GM23338 (cell line): ENCODE results near the gene SLC6A12. TPM values are rescaled to one million over a fixed set of nuclear protein-coding genes. Genes with fewer than 3 reads are reported as not detected.

Source experiments
- ATAC-seq: fragments of 200-7000 bp; cut with Tn5 transposase; 3 replicates; pipeline ENCODE4 v1.9.1; 2020
- DNase-seq: peaks from one replicate; pipeline ENCODE4 v3.0.0-alpha.2; 2015; ENCODE audit warnings: low spot score
- H2AFZ ChIP-seq: fragments of 200-600 bp; sonication (generic); 2 replicates; pipeline ENCODE4 v1.8.0; 2016; ENCODE audit warnings: antibody characterized with exemption, mild to moderate bottlenecking, moderate library complexity
- H3F3A ChIP-seq: fragments of 200-600 bp; sonication (generic); replicated peaks from 2 replicates; pipeline ENCODE4 v1.8.0; 2017; ENCODE audit warnings: antibody characterized with exemption, mixed run types, low read depth
- H3K27ac ChIP-seq: fragments of 200-600 bp; sonication (generic); 2 replicates; pipeline ENCODE4 v1.6.1; 2016; ENCODE audit warnings: low read depth
- H3K27me3 ChIP-seq: fragments of 200-600 bp; sonication (generic); 2 replicates; pipeline ENCODE4 v1.8.0; 2016; ENCODE audit warnings: mild to moderate bottlenecking, mixed run types, moderate library complexity; ENCODE audit not compliant: insufficient read depth
- H3K36me3 ChIP-seq: fragments of 200-600 bp; sonication (generic); 2 replicates; pipeline ENCODE4 v1.8.0; 2016; ENCODE audit warnings: mild to moderate bottlenecking; ENCODE audit not compliant: insufficient read depth
- H3K4me1 ChIP-seq: fragments of 200-600 bp; sonication (generic); 2 replicates; pipeline ENCODE4 v1.8.0; 2016; ENCODE audit warnings: mild to moderate bottlenecking, moderate library complexity; ENCODE audit not compliant: insufficient read depth
- H3K4me2 ChIP-seq: fragments of 200-600 bp; sonication (generic); 2 replicates; pipeline ENCODE4 v1.7.1; 2017; ENCODE audit warnings: mixed run types
- H3K4me3 ChIP-seq: fragments of 200-600 bp; sonication (generic); 2 replicates; pipeline ENCODE4 v1.6.1; 2016; ENCODE audit warnings: mixed run types
- H3K79me2 ChIP-seq: fragments of 200-600 bp; sonication (generic); replicated peaks from 2 replicates; pipeline ENCODE4 v1.8.0; 2017; ENCODE audit warnings: mild to moderate bottlenecking; ENCODE audit not compliant: insufficient read depth
- H3K9me2 ChIP-seq: fragments of 200-600 bp; sonication (generic); 2 replicates; pipeline ENCODE4 v1.8.0; 2017; ENCODE audit not compliant: insufficient read depth
- H4K20me1 ChIP-seq: fragments of 200-600 bp; sonication (generic); replicated peaks from 2 replicates; pipeline ENCODE4 v1.8.0; 2017; ENCODE audit warnings: mild to moderate bottlenecking; ENCODE audit not compliant: insufficient read depth
- H3K27ac Mint-ChIP-seq: 2 replicates; pipeline ENCODE4 v1.8.0; 2020; ENCODE audit warnings: inconsistent platforms, mild to moderate bottlenecking, moderate library complexity, mixed read lengths
- H3K27me3 Mint-ChIP-seq: 3 replicates; pipeline ENCODE4 v1.8.0; 2022; ENCODE audit warnings: low read depth, mild to moderate bottlenecking, moderate library complexity, mixed read lengths, inconsistent platforms; ENCODE audit not compliant: insufficient read depth, poor library complexity
- H3K36me3 Mint-ChIP-seq: 3 replicates; pipeline ENCODE4 v1.8.0; 2021; ENCODE audit warnings: low read depth, mild to moderate bottlenecking, inconsistent platforms, moderate library complexity, mixed read lengths
- H3K4me1 Mint-ChIP-seq: 3 replicates; pipeline ENCODE4 v1.8.0; 2020; ENCODE audit warnings: mild to moderate bottlenecking, inconsistent platforms, mixed read lengths
- H3K4me3 Mint-ChIP-seq: 3 replicates; pipeline ENCODE4 v1.8.0; 2021; ENCODE audit warnings: moderate library complexity, mild to moderate bottlenecking, inconsistent platforms, mixed read lengths
- H3K9me3 Mint-ChIP-seq: 3 replicates; pipeline ENCODE4 v1.8.0; 2020; ENCODE audit warnings: moderate library complexity, mild to moderate bottlenecking, inconsistent platforms, mixed read lengths
- CREB1 ChIP-seq: fragments of 250-450 bp; sonication (Bioruptor Pico); IDR thresholded peaks from 2 replicates; pipeline ENCODE4 v1.5.0; 2020; ENCODE audit warnings: low read depth, mild to moderate bottlenecking, moderate library complexity
- CTCF ChIP-seq, 2 experiments: fragments of 200-600 bp in 1 of 2; sonication (generic) in 1 of 2; conservative IDR thresholded peaks; 2 replicates each; pipeline versions ENCODE4 v1.5.1 to v1.6.1; 2016 to 2017; ENCODE audit warnings: antibody characterized with exemption in 2 of 2, low read depth in 2 of 2, mild to moderate bottlenecking in 2 of 2, moderate library complexity in 1 of 2
- EZH2 ChIP-seq: fragments of 200-600 bp; sonication (generic); IDR thresholded peaks from one replicate; pipeline ENCODE4 v1.8.0; 2017; ENCODE audit warnings: antibody characterized with exemption, mild to moderate bottlenecking, low read depth; ENCODE audit not compliant: unreplicated experiment
- EZH2phosphoT487 ChIP-seq: fragments of 200-600 bp; sonication (generic); IDR thresholded peaks from one replicate; pipeline ENCODE4 v1.8.1; 2018; ENCODE audit warnings: antibody characterized with exemption; ENCODE audit not compliant: unreplicated experiment
- JUNB ChIP-seq: IDR thresholded peaks from one replicate; pipeline ENCODE4 v1.6.1; 2016; ENCODE audit warnings: antibody characterized with exemption; ENCODE audit not compliant: unreplicated experiment
- NANOG ChIP-seq: IDR thresholded peaks from 2 replicates; pipeline ENCODE4 v1.6.1; 2016; ENCODE audit warnings: antibody characterized with exemption, borderline replicate concordance
- POLR2AphosphoS5 ChIP-seq: IDR thresholded peaks from 2 replicates; pipeline ENCODE4 v1.6.1; 2016; ENCODE audit warnings: antibody characterized with exemption, low read depth
- STAT1 ChIP-seq: IDR thresholded peaks from one replicate; pipeline ENCODE4 v1.6.1; 2016; ENCODE audit warnings: antibody characterized with exemption; ENCODE audit not compliant: unreplicated experiment
- ZNF114 ChIP-seq: fragments of 250-450 bp; sonication (Bioruptor Pico); IDR thresholded peaks from 2 replicates; pipeline ENCODE4 v1.5.0; 2020; ENCODE audit warnings: mild to moderate bottlenecking, moderate library complexity
- ZNF331 ChIP-seq: fragments of 250-450 bp; sonication (Bioruptor Pico); IDR thresholded peaks from 2 replicates; pipeline ENCODE4 v1.5.0; 2020; ENCODE audit warnings: low read depth, mild to moderate bottlenecking, moderate library complexity
- polyA plus RNA-seq: library from polyadenylated mRNA; unstranded; fragments of >200 nt; fragmentation: Nextera tagmentation; extraction: Ambion mirVana; gene quantifications from 2 replicates; pipeline ENCODE4 v1.2.1, GENCODE V29; 2016
- total RNA-seq: library from RNA; depleted of rRNA; stranded (reverse); fragments of >200 nt; shearing (Covaris generic); gene quantifications from 2 replicates; pipeline ENCODE4 v1.2.3, GENCODE V29; 2014
- TF ChIP-seq, protein P1 (sequence below): IDR thresholded peaks from 2 replicates; pipeline ENCODE4 v1.6.1; 2016; ENCODE audit warnings: antibody characterized with exemption

Gene SLC6A12
- total and polyA plus RNA-seq, 2 experiments from 2014 or later, result 0.56 TPM; not detected in 1

DNA sequence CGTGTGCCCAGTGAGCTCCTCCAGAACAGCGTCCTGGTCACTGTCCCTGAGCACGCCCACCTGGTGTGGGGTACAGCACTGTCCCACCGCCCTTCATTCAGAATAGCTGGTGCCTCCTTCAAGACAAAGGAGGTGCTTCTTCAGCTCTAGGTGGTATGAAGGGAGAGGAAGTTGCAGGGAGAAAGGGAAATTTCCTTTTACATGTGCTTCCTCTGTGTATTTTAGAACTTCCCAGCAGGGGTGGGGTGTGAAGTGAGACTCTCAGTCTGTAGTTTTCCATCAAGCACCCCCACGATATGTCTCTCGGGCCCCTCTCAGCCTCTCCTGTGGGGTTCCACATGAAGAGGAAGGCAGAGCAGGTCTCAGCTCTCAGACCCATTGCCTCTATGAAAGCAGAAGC lies 1.2 kb upstream of the SLC6A12 start (continued):
- TF ChIP-seq CTCF (conservative IDR thresholded peaks at IDR 0.05; ENCODE audit: low read depth in 2 of 2) (no peak), EZH2phosphoT487 (no peak)

DNA sequence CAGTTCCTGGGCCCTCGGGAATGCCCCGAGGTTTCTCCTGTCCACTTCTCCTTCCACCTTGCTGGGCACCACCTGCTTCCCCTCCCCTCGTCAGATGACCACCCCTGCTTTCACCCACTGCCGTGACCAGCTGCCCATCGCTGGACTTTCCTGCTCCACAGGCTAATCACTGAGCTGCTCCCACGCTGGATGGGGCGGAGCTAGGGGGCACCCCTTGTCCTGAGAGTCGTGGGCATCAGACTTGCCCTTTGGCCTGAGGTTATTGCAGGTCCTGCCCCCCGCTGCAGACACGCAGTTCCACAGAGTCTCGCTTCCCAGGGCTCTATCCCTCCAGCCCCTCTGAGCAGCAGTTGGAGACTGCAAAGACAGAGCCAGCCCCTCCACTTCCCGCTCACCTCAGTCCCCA lies 427 bp downstream of the SLC6A12 start:
- H3K27me3 ChIP-seq, result peaks cover 12% of the 10 kb centered on the region
- H3F3A ChIP-seq, result no peaks in the 10 kb centered on the region
- peaks cover 15% of the 10 kb centered on the region for H3K27me3 Mint-ChIP-seq
- ATAC-seq (peak; percentile 35; the same call in 2 of the 3 replicates), DNase-seq (no peak)
- H3K27ac ChIP-seq, result no peak overlapping the region
- no peaks in the 10 kb centered on the region for H3K79me2 ChIP-seq
- H3K4me1 ChIP-seq, result peaks cover 6% of the 10 kb centered on the region; the same call in 1 of the 2 replicates
- H3K4me2 ChIP-seq, result 0 out of 2 replicates have a peak overlapping the region, but pooled peaks have one; percentile 26
- no peaks in the 10 kb centered on the region; the same call in 2 of the 3 replicates for H3K36me3 Mint-ChIP-seq
- H3K4me3 Mint-ChIP-seq, result no peak overlapping the region
- no peaks in the 10 kb centered on the region for H4K20me1 ChIP-seq
- no peak for TF ChIP-seq POLR2AphosphoS5
- TF ChIP-seq CTCF (conservative IDR thresholded peaks at IDR 0.05; ENCODE audit: low read depth in 2 of 2), result no peak
- TF ChIP-seq JUNB, result no peak
- TF ChIP-seq, protein P1, sequence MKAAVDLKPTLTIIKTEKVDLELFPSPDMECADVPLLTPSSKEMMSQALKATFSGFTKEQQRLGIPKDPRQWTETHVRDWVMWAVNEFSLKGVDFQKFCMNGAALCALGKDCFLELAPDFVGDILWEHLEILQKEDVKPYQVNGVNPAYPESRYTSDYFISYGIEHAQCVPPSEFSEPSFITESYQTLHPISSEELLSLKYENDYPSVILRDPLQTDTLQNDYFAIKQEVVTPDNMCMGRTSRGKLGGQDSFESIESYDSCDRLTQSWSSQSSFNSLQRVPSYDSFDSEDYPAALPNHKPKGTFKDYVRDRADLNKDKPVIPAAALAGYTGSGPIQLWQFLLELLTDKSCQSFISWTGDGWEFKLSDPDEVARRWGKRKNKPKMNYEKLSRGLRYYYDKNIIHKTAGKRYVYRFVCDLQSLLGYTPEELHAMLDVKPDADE, result no peak
- no peak for TF ChIP-seq EZH2phosphoT487
- no peak for TF ChIP-seq NANOG
- H3K9me2 ChIP-seq, result no peaks in the 10 kb centered on the region
- H3K36me3 ChIP-seq, result no peaks in the 10 kb centered on the region
- no peak overlapping the region for H2AFZ ChIP-seq
- H3K27ac Mint-ChIP-seq, result no peak overlapping the region
- no peaks in the 10 kb centered on the region for H3K9me3 Mint-ChIP-seq
- no peak overlapping the region for H3K4me3 ChIP-seq
- peaks cover 31% of the 10 kb centered on the region for H3K4me1 Mint-ChIP-seq

- Histone ChIP-seq H3K9me2 (no peaks in the 10 kb centered on the region), H3K36me3 (no peaks in the 10 kb centered on the region), H3K79me2 (no peaks in the 10 kb centered on the region), H3K27me3 (peaks cover 12% of the 10 kb centered on the region), H4K20me1 (no peaks in the 10 kb centered on the region), H3K4me2 (no peak overlapping the region), H2AFZ (no peak overlapping the region), H3K27ac (no peak overlapping the region), H3K4me3 (no peak overlapping the region), H3K4me1 (peaks cover 6% of the 10 kb centered on the region; the same call in 1 of the 2 replicates), H3F3A (no peaks in the 10 kb centered on the region)
- Mint-ChIP-seq H3K27ac (no peak overlapping the region), H3K27me3 (peaks cover 15% of the 10 kb centered on the region), H3K36me3 (no peaks in the 10 kb centered on the region; the same call in 2 of the 3 replicates), H3K4me1 (peaks cover 31% of the 10 kb centered on the region), H3K9me3 (no peaks in the 10 kb centered on the region), H3K4me3 (no peak overlapping the region)
- ATAC-seq (no peak), DNase-seq (no peak)
- TF ChIP-seq CREB1 (no peak), ZNF114 (CRISPR knock-in tag) (no peak), ZNF331 (CRISPR knock-in tag) (no peak), NANOG (no peak), STAT1 (no peak), JUNB (no peak), EZH2phosphoT487 (no peak), CTCF (conservative IDR thresholded peaks at IDR 0.05; ENCODE audit: low read depth in 2 of 2) (no peak), POLR2AphosphoS5 (no peak), EZH2 (no peak)
These were observed 1.0 kb downstream of the SLC6A12 start for GRCh38 chr12:212715-213526.
